HPDE6-E6E7 (cell line): ENCODE data around the gene ATXN1L.
A peak's percentile ranks its signal among the peaks of the same experiment; 100 is the strongest.
"Not testable (repeated sequence)": the region's sequence is repeated elsewhere in the genome, so short reads cannot be mapped to it uniquely, and the experiment has no call there.

Source experiments
- DNase-seq: peaks from one replicate; pipeline ENCODE4 v3.0.0; 2011; ENCODE audit warnings: missing footprints; ENCODE audit errors: extremely low spot score

ATXN1L gene

DNA sequence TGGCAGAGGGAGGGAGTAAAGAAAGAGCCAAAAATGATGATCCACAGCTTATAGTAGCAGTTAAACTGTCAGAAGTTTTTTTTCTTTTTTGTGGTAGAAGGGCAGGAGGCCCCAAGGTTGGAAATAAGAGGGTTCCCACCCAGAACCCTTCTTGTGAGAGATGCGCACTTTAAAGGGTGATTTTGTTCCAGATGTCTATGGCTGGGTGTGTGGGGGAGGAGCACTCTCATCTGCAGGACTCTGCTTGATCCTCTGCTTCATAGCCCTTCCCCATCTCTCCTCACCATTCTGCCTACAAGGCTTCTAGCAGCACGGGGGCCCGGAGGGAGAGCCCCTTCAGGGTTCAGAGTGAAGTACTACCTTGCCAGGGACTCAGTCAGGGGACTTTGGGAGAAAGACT lies 6.4 kb downstream of the ATXN1L start:
- DNase-seq, result no peak

DNA sequence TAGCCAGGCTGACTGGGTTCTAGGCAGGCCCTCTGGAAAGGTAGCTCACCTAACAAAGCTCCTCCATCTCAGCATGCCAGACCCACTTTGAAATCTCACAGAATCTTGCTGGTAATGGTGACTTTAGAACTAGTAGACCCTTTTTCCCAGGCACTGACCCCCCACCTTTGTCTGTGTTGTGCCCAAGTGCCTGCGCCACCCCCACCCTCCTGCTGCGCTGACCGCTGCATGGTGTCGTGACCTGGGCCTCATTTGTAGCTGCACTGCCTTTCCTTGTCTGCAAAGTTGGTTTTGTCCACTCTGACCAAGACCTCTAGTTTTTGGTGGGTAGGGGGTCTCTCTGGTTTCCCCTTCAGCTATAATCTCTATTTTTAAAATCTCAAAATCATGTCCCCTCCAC lies 6.8 kb downstream of the ATXN1L start:
- no peak for DNase-seq

DNA sequence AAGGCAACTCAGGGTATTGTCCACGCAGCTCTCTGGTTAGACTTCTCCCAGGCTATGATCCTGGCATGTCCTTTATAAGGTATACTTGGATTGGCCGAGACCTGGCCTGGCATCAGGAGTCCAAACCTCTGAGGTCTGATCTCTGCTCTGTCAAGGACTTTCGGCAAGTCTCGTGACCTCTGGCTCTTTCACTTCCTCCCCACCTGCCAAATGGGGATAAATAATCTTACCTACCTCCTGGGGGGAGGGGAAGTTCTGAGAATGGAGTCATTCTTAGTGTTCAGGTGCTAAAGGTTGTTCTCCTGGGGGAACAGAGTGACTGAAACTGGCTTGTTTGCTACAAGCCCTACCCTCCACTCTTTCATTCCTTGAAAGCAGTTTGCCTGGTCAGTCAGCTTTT lies 7.6 kb downstream of the ATXN1L start:
- no peak for DNase-seq

DNA sequence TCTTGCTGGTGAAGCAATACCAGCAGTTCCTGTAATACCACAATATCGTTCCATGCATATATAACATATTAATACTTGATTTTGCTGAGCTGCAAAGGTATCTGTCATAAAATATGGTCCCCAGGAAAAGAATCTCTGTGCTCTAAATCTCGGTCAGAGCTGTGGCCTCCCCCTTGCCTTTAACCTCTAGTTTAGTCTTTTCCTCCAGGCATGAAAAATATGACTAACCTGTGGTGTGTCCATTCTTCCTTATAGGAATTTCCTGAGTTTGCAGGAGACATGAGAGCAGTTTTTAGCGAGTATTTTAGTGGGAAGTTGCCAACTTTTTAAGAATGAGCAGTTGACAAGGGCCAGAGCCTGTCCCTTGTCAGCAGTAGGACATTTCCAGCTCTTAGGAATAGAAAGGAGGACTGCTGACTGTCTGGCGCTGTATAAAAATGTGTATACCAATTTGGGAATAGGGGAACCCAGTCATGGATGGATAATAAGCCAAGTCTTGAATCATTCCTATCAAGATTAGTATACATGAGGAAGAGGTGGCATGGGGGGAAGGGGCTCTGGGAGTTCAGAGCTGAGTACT lies 8.7 kb downstream of the ATXN1L start:
- no peak for DNase-seq

DNA sequence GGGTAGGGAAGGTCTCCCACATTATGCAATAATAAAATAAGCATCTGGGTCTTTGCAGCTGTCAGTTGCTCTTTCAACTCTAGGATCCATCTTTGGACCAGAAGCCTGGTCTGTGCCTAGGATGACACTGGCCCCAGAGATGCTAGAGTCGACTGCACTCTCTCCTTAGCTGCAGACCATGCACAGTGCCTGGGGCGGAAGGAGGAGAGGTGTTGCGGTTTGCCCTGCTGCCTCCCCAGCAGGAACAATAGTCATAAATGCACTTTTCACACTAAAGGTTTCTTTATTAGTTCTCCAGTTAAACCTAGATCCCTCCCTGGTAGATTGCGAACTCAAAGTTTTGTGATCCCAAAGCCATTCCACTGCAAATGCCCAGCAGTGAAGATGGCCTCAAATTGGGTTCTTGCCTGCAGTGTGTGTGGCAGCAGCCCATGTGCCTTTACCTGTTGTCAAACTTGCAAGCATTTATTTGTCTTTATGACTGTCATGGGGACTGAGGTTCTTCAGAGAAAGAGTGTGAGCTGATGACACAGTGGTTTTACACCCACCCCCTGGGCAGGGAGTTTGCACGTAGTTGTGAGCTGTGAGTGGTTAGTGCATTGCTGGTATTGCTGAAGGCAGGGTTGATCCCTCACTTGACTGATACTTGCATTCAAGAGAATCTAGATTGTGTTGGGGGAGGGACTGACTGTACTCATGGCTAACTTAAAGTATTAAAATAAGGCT lies 10.3 kb downstream of the ATXN1L start:
- DNase-seq, result no peak

DNA sequence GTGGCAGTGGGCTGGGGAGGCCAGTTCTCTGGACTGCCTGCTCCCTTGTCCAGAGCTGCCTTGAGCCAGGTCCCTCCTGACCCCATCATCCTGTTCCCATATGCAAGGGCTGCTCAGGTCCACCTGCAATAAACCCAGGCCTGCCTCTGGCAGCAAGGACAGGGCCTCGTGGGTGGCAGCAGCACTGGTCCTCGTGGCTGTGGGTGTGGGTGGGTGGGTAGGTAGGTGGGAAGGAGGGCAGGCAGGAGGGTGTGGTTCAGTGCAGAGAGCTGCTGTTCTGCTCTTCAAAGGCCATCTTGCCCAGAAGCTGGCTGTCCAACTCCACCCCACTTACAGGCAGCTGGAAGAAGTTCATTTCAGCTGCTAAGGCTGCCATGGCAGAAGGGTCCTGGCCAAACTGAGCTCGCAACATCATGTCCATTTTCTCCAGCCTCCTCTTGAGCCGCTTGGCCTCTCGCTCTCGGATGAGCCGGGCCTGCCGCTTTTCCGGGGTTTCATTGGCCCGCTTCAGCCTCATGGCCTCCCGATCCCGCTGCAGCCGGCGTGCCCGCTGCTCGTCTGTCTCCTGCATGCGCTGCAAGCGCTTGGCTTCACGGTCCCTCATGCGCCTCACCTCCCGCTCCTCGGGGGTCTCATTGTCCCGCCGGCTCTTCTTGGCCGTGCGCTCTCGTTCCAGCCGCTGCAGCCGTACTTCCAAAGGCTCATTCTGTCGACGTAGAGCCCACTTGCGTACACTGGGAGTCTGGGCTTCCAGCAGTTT lies 14.2 kb downstream of the ATXN1L start:
- DNase-seq, result no peak

DNA sequence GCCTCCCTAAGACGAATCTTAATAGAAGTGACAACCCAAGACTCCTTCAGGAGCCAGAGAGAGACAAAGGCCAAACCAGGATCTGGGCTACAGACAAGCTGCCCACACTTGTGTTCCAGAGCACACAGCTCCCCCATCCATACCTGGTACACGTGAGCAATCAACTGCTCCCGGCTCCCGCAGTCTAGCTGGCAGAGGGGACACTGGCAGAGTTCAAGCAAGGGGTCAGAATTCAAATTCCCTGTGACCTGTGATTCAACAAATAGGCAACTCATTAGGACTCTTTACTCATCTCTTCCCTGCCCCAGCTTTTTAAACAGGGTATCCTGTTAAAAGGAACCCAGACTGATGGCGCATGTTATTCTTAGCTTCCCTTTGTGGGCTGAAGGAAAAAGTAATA lies 18.2 kb downstream of the ATXN1L start:
- DNase-seq, result no peak

DNA sequence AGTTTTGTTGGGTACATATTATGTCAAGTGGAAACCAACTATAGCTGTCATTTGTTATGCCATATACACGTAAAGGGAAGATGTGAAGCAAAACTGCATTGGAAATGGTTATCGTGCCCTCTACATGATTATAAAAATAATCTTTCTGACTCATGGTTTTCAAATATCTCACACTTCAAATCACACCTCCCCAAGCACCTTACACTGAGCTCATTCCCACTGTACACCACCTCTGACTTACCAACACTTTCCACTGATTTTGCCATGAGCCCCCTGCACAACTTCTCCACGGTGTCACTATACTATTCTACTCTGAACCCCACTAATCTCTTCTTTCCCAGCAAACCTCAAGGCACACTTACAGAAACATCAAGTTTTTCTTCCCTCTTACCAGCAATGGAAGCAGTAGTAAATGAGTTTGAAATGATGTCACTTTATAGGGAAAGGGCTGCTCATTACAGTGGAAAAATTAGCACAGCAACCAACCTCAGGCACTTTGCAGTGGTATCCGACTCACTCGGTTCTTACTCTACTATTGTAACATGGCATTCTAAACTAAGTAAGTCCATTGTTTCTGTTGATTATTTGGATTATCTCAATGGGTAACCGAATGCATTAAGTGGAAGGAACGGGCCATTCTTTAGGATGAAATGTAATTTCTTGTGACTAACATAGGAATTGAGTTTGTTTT lies 19.5 kb downstream of the ATXN1L start:
- no peak for DNase-seq

DNA sequence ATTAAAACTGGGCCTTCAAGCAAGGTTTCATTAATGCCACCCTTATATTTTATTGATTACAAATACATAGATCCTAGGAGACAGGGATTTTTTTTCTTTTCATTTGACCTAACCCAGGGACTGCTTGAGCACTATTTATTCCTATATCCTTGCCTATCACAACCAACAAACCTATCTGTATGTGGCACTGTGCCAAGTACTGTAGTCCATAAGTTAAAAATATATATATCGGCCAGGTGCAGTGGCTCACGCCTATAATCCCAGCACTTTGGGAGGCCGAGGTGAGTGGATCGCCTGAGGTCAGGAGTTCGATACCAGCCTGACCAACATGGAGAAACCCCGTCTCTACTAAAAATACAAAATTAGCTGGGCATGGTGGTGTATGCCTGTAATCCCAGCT lies 21.4 kb downstream of the ATXN1L start:
- not testable (repeated sequence) for DNase-seq

DNA sequence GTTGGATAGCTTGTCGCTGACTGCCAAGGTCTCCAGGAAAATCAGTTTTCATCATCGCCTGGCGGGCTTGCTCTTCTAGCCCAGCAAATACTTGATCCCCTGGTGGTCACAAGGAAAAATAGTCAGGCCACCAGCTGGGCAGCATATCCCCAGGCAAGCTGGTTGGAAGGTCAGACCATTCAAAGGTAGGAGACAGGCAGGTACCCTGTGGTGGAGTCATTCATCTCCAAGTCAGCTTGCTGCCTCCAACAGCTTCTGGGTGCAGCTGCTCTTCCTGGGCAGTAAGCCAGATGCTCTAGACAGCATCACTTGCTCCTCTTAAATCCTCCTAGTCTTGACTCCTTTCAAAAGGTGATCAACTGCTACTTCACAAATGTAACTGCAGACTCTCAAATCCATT lies 22.2 kb downstream of the ATXN1L start:
- no peak for DNase-seq

DNA sequence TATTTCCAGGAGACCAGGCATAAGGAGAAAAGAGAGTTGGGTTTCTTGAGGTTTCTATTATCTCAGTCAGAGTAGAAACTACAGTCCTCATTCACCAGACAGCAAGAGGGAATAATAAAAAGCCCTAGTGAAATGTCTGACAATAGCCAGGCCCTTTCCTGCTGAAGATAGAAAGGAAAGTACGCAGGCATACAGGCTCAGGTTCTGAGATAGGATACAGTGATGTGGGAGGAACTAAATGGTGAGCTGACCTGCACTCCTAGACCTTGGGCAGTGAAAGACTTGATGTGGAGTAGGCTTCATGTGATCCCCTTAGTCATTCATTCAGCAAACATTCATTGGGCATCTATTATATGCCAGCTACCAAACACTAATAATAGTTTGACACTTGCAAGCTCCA lies 23.3 kb downstream of the ATXN1L start:
- DNase-seq, result no peak

DNA sequence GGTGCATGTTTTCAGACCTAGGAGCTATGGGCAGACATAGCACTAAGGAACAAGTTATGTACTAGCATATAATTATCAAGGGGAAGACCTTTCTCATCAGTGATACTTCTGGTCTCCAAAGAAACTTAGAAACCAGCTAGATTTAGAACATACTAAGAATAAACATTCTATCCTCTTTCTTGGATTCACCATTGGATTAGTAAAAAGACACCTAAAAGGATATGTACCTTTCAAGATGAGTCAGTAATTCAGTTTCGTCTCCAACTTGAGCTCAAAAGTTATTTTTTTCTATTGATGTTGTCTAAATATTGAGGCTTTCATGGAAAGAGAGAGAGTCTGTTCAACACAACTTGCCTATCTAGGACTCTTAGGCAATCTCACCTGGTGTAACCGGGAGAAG lies 25.0 kb downstream of the ATXN1L start:
- DNase-seq, result no peak

DNA sequence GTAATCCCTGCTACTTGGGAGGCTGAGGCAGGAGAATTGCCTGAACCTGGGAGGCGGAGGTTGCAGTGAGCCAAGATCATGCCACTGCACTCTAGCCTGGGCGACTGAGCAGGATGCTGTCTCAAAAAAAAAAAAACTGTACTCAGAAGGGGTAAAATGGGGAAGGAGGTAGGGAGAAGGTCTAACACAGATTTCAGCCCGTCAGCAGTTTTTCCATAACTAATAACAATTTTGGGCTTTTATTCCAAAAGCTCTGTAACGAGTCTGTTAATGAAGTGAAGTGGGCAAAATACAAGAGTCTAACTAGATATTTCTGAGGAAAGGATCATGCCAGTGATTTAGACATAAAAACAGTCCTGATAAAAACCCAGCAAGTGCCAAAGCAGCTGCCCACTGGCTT lies 27.4 kb downstream of the ATXN1L start:
- DNase-seq, result no peak

DNA sequence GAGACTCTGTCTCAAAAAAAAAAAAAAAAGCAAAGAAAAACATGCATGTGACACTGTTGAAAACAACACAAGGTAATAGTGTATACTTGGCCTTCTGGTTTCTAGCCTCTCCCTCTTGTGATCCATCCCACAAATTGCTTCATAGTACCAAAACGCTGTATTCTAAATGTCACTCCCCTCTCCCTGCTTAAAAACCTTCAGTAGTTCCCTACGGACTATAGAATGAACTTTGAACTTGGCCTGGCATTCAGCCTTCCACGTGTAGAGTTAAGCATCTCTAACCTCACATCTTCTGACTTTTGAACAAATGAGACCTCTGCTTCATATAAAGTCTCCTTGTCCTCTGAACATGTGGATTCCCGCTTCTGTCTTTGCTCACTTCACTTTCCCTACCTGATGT lies 33.1 kb downstream of the ATXN1L start:
- no peak for DNase-seq

DNA sequence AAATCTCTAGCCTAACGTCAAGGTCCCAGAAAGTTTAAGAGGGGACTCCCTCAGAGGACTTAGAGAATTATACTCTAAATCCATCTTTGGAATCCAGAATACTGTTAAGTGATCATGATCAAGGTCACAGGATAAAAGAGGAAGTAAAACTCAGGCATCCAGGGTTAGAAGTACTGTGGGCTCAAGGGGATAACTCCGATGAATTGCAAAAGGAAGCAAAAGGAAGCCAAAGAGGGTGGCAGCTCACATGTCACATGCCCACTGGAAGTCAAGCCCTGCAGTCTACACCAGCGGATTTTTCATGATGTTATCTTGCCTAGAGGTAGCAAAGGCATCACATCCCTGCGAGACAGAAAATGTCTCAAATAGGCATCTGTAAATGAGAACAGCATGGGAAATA lies 34.4 kb downstream of the ATXN1L start:
- DNase-seq, result no peak

DNA sequence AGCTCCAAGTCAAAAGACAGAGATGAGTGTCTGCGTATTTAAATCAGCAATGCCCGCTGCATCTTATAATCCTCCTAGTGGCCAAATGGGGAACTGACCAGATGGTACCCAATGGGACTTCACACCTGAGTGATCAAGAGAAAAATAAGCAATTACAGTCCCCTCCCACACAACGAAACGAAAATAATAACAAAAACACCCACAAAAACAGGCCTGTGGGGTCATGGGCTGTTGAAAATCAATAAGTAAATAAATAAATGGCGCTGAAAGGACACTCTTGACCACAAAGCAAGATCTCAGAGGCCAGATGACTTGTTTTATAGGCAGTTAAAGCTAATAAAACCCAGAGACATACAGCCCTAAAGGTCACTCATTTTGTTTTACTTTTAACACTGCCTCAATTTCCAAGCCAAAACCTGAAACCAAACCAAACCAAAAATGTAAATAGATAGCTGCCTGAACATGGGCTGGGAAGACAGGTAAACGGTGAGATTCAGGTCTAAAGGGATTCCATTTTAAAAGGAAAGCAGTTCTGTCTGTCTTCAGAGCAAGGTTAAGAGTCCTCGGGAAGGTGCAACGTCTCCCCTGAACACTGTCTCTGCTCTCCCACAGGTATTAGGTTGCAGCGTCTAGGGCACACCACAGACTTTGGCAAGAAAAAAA lies 36.9 kb downstream of the ATXN1L start:
- peak; percentile 87 for DNase-seq

DNA sequence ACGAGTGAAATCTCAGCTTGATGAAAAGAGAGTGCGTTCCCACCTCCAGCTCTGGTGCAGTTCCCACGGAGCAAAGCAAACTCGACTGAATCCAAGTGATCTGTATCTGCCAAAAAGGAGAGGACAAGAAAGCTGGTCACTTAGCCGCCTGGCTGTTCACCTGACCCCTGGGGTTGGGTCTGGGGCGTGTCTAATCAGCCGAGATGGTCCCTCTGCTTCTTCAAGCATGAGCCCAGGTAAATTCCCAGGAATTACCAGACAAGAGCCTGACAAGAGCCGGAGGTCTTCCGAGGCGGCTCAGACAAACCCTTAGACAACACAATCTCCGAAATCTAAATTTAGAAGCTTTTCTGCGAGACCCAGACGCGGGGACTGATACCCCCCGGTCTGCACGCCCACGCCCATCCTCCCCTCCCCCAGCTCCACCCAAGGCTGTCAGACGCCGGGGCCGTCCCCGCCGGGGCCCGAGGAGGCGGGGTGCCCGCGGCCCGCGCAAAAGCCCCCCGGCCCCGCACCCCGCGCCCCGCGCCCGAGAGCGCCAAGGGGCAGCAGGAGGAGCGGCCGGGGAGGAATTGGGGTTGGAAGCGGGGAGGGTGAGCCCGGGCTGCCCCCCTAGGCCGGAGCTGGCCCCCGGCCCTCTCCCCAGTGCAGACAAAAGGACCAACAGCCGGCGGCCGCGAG lies 37.5 kb downstream of the ATXN1L start:
- peak; percentile 35 for DNase-seq

DNA sequence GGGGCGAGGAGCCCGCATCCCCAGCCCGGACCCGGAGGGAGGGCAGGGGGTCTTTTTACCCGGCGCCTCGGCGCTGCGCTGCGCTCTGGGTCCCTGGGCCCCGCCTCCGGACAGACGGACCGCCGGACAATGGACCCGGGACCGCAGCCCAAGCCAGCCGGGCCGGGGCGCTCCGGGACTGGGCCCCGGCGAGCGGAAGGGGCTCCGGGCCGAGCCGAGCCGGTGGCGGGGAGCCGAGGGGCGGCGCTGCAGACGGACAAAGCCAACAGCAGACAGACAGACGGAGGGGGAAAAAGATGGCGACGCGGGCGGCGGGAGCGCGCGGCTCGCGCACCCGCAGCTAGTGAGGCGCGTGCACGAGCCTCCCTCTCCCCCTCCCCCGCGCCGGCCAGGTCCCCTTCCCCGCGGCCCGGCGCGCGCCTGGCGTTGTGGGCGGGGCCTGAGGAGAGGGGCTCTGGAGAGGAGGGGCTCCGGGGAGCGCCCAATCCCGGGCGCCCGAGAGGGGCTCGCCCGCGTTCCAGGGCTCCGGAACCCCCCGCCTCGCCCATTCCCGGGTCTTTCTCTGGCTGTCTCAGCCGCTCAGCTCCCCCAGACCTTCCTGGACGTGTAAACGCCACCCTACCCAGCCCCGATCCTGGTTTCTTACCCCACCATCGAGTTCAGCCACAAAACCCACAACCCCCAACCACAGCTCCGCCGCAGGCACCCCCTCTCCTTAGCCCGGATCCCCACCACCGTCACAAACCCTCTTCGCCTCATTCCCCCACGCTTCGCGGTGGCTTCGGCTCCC lies 38.3 kb downstream of the ATXN1L start, which contains the start of gene ZNF821:
Gene ZNF821 (minus strand): TSS at position 334 of the 790 bp plus-strand sequence. CDS start 4,236 bp downstream, outside the sequence.
- DNase-seq, result peak; percentile 67

DNA sequence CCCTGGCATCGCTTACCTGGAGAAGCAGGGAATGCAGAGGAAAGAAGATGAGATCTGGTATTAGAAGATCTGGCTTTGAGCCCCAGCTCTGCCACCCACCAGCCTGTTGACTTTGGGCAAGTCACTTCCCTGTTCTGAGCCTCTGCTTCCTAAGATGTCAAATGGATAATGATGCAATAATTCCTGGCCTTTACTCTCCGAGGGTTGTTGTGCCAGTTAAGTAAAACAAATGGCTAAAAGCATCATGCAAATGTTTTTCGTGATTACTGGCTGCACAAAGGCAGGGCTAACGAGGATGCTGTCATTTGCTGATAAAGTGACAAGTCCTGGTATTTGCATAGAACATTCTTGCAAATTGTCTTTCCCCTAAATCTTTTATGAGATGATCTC lies 39.5 kb downstream of the ATXN1L start:
- DNase-seq, result no peak

DNA sequence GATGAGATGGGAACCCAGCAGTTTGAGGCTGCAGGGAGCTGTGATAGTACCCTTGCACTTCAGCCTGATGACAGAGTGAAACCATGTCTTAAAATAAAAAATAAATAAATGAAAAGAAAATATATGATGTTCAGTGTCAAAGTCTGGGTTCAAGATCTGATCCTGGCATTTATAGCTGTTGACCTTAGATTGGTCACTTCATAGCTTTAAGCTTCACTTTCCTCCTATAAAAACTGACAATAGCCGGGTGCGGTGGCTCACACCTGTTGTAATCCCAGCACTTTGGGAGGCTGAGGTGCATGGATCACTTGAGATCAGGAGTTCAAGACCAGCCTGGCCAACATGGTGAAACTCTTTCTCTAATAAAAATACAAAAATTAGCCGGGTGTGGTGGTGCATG lies 43.4 kb downstream of the ATXN1L start:
- no peak for DNase-seq

DNA sequence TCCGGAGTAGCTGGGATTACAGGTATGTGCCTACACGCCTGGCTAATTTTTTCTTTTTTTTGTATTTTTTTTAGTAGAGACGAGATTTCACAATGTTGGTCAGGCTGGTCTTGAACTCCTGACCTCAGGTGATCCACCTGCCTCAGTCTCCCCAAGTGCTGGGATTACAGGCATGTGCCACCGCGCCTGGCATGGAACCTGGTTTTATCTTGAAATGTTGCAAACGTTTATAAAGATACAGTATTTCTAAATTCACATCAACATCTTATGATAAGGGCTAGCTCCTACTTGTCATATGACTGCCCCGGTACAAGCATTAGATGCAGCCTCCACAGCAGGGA lies 48.1 kb downstream of the ATXN1L start:
- peak; percentile 34 for DNase-seq
